ENCODE results near the gene ANKRD13B.

- TF ChIP-seq POLR2A (IDR thresholded peaks at IDR 0.05; ENCODE audit: low read length) (no peak), KDM1A (IDR thresholded peaks at IDR 0.05; ENCODE audit: low read depth) (no peak), BHLHE40 (IDR thresholded peaks at IDR 0.05; ENCODE audit: low read depth, low read length) (no peak), HMGXB4 (CRISPR knock-in tag; IDR thresholded peaks at IDR 0.05; ENCODE audit: borderline replicate concordance) (no peak)
Measured at GRCh38 chr17:29628644-29629043, 35.7 kb downstream of the ANKRD13B start.
